GM19468 (cell line): Measurements from ENCODE around the gene BMERB1.

Experiments
- ATAC-seq: cut with Tn5 transposase; IDR thresholded peaks from one replicate; pipeline ENCODE4 v1.9.1; 2021; ENCODE audit warnings: mild to moderate bottlenecking, moderate library complexity, moderate number of reproducible peaks; ENCODE audit not compliant: unreplicated experiment; ENCODE audit errors: extremely low read depth

Gene BMERB1

DNA sequence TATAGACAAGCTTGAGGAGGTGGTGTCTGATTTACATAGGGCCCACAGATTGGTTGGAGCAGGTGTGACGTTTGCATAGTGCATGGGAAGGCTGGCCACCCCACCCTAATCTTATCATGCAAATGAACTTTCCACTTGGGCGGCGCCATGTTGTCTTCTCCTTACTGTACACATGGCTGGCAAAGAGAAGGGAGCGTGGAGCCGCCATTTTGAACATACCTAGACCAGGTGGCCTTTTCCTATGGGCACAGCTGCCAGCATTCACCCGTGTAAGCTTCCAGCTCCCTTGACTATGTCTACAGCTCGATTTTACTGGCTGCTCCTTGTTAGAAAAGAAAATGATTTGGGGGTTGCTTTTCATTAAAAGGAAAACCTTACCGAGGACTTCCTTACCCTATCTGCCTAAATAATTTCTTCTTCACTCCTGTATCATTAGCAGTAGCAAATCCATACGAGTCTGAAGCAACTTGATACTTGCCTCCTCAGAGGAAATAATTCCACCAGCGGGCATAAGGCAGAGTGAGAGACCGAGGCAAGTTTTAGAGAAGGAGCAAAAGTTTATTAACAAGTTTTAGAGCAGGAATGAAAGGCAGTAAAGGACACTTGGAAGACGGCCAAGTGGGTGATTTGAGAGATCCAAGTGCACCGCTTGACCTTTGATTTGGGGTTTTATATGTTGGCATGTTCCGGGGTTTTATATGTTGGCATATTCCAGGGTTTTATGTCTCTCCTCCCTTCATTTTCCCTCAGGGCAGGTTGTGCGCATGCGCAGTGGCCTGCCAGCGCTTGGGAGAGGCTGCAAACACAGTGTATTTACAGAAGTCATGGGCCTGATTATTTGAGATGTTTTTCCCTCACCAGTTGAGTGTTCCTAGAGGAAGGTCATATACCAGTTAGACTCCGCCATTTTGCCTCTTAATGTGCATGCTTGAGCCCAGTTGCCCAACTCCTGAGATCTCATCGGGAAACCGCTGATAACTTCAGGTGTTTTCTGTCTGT is 142.9 kb downstream of the BMERB1 start:
- ATAC-seq: no peak

DNA sequence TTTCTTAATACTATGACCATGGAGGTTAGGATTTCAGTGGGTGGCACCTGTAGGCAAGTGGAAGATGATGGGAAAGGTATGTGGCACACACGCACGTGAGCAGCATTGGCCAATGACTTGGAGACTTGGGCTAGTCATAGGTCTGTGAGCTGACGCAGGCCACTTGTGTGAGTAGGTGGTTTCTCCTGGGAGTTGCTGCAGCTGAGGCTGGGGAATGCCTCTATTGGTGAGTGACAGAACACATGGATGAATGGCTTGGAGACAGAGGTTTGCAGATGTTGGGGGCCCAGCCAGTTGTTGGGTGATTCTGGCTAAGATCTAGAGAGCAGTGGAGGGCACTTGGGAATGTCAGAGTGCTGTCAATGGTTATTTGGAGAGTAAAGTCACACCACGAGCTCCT is 144.4 kb downstream of the BMERB1 start:
- no peak for ATAC-seq

- ATAC-seq: no peak
Measured at GRCh38 chr16:15581127-15581815, 146.9 kb downstream of the BMERB1 start.

- ATAC-seq: no peak
Measured at GRCh38 chr16:15583526-15583925, 149.1 kb downstream of the BMERB1 start.

DNA sequence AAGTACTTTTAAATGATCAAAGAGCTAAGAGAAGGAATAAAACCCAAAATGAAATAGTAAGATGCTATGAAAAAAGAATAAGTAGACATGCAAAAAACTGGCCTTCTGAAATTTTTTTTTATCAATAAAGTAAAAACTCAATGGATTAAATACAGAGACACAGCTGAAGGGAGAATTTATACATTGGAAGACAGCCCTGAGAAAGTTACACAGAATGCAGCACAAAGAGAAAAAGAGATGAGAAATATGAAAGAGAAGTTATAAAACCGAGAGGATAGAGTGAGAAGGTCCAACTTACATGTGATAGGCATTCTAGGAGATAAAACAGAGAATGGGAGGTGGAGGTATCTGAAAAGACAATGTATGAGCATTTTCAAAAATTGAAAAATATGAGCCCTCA is 151.6 kb downstream of the BMERB1 start:
- no peak for ATAC-seq

DNA sequence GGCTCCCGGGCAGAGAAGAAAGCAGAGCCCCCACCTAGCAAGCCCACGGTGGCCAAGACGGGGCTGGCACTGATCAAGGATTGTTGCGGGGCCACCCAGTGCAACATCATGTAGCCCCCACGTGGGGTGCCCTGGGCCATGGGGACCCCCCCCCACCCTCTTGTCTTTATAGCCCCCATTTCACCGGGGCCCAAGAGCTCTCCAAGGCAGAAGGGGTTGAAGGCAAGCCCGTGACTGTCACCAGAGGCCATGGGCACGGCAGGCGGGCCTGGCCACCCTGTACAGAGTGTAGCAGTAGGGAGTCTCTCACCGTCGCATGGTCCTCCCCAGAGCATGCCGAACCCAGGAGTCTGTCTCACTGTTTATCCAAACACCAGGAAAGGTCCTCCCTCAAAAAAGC is 152.3 kb downstream of the BMERB1 start:
- ATAC-seq: no peak

DNA sequence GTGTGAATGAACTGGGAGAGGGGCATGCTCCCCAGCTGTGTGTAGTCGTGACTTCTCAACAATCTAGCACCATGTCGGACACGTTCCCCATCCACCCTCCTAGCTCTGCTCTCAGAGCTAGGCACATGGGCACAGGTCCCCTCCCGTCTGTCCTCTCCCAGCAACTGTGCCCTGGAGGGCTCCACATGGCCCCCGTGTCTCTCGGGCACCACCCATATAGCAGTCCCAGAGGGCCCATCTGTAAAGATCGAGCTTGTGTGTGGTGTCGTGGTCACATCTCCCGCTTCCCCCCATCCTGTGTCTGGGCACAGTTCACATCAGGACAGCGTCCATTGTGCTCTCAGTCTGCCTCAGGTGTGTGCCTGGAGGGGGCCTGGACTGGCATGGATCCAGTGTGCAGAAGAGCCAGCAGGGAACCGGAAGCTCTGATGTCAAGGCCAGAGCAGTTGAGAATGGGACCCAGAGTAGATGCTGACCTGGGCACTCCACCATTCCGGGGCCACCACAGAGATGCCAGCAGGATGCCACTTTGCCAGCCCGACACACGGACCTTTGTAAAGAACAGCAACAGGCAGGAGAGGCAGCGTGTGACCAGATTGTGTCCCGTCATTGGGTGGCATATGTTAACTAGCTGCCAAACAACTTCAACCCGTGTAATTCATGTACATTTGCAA is 152.9 kb downstream of the BMERB1 start:
- ATAC-seq: no peak

DNA sequence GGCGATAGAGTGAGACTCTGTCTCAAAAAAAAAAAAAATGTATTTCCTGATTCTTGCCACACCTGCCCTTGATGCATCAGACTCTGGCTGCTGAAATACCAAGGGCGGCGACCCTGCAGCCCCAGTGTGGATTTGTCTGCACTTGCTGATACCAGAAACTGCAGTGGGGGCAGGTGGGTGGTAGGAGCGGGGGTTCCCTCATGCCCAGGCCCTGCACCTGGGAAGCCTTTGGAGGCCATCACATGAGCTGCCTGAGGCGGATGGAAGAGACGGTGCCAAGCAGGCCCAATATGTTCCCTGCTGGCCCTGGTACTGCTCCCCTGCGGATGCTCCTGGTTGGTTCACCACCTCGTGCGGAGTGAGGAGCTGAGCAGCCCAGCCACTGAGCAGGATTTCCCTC is 157.9 kb downstream of the BMERB1 start:
- no peak for ATAC-seq

- ATAC-seq: no peak
Measured at GRCh38 chr16:15593235-15593634, 158.8 kb downstream of the BMERB1 start.

- ATAC-seq: no peak
Measured at GRCh38 chr16:15594711-15595320, 160.4 kb downstream of the BMERB1 start.

- ATAC-seq: no peak
Measured at GRCh38 chr16:15597135-15597534, 162.7 kb downstream of the BMERB1 start.

- no peak for ATAC-seq
Measured at GRCh38 chr16:15597822-15598647, 163.6 kb downstream of the BMERB1 start.

GRCh38 chr16:15598648-15599190 is 164.3 kb downstream of the BMERB1 start:
- no peak for ATAC-seq

DNA sequence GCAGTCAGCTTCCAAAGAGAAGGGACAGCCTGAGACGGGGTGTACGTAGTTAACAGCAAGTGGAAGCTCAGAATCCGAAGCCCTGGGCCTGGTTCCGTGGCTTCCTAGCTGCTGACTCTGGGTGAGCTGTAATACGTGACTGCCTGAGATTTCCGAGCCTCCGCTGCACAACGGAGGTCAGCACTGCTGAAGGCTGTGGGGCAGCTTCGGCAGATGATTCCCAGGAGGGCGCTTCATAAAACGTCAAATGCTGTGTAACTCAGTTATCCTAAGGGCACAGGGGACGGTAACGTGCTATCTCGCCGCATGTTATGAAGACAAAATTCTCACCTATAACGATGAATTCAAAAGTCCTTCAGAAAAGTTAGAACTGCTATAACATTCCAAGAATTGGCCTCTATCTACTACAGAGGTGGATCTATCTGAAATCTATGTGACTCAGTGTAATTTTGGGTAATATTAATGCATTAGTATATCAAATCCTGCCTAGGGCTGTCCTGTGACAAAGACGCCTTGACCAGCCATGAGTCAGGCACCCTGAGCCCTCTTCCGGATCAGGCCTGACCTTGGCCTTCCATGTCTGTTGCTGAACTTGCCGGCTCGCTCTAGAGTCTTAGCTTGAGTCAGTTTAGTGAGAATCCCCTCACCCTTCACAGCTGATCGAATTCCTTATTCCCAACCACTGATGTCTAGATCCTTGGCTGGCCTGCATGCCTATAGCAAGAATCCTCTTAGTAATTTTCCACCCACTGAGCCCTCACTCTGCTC is 165.1 kb downstream of the BMERB1 start:
- no peak for ATAC-seq

GRCh38 chr16:15601212-15601879 is 167.0 kb downstream of the BMERB1 start:
- no peak for ATAC-seq

- ATAC-seq: no peak
Measured at GRCh38 chr16:15602285-15603044, 168.1 kb downstream of the BMERB1 start.
